ENCODE results near the gene WDR87. TPM values are rescaled to one million over a fixed set of nuclear protein-coding genes. Genes with fewer than 3 reads are reported as not detected.

Gene WDR87
- not detected in 2 replicates for total RNA-seq (2013; cell fraction: nucleolus; rRNA removed)
- total RNA-seq (2014; rRNA removed) (under 0.01 TPM in 1 of 2 replicates, not detected in the other), total RNA-seq (2014; rRNA removed; fragmentation: Illumina TruSeq; extraction: Trizol) (not detected in 2 replicates), total RNA-seq (2021) (not detected in 2 replicates), polyA plus RNA-seq (2011; rRNA removed) (not detected in 2 replicates), polyA plus RNA-seq (2014; fragmentation: Illumina TruSeq; extraction: Trizol) (0.03 TPM in 1 of 2 replicates, not detected in the other), polyA plus RNA-seq (2014; fragmentation: Nextera tagmentation; extraction: Ambion mirVana) (not detected), polyA plus RNA-seq (2014; rRNA removed) (not detected in 2 replicates), polyA plus RNA-seq (2016; fragmentation: Nextera tagmentation; extraction: Ambion mirVana) (not detected), polyA minus RNA-seq (2011; rRNA and poly(A)+ RNA removed) (not detected in 2 replicates), Bru-seq, nascent RNA (percentile 23 among the genes with signal in this experiment), BruChase-seq, experiment 1, labeled RNA remaining after a 6-hour chase (percentile 15 among the genes with signal in this experiment), BruChase-seq, experiment 2, labeled RNA remaining after a 2-hour chase (percentile 0 among the genes with signal in this experiment)
- polyA plus RNA-seq (2011; ENCODE audit: low read depth), result not detected
- not detected in 2 replicates for polyA plus RNA-seq (2011; cell fraction: cytosol; rRNA removed)
- polyA plus RNA-seq (2011; cell fraction: nucleus; rRNA removed), result not detected in 2 replicates
- not detected in 2 replicates for polyA plus RNA-seq (2012)
- polyA minus RNA-seq (2011; cell fraction: cytosol; rRNA and poly(A)+ RNA removed), result not detected in 2 replicates
- not detected in 2 replicates for polyA minus RNA-seq (2011; cell fraction: nucleus; rRNA and poly(A)+ RNA removed)
- long read RNA-seq, experiment 1, result 0 reads
- long read RNA-seq, experiment 2, result 0 reads

DNA sequence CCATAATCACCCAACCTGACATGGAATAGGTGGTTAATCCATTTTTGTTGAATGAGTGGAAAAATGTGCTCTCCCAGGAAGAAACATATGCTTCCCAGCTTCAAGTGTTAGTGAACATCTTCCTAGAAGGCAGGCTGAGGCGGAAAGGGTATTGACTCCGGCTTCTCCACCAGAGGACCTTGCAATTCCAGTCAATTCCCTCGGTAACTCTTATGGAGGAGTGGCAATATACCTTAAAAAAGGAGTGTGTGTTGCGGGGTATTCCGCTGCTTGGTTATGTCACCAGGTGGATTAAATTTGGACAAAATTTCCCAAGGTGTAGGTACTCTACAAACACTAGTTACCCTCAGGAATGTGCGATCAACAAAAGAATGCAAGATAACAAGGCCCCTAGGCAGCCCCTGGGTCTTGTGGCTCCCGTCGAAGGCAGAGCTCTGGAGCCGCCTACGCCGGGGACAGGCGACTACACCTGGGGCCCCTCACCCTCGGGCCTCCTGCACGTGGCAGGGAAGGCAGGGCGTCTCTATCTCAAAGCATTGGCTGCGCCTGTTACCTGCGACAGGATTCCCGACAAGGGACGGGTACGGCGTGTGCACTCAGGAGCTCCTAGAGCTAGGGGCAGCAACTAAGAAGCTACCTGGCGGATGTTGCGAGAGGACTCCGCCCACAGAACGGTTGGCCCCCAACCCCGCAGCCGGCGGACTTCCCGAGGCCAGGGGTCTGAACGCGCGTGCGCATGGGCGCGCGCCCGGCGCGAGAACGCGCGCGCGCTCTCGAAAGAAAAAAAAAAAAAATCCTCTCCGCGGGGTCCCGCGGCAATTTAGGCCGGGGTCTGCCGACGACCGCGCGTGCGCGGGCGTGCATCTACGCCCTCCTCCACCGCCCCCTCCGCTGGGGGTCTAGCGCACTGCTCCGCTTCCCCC, at the start of gene WDR87:
Gene WDR87 (minus strand): TSS at position 649 of the 923 bp plus-strand sequence. CDS start 8,355 bp downstream, outside the sequence.
- H3K4me1 ChIP-seq (ENCODE audit: control insufficient read depth, insufficient read depth, low read length), result peaks cover 20% of the 10 kb centered on the region
- BruUV-seq (replicated peaks), result TSS peak; percentile 70
- DNase-seq (ENCODE audit: low read depth, low spot score) (no peak), FAIRE-seq (no peak), ATAC-seq (peak; percentile 21)
- H3K9me3 ChIP-seq (replicated peaks; ENCODE audit: control insufficient read depth, insufficient read depth, low read length), result no peaks in the 10 kb centered on the region
- CTCF ChIA-PET, result interaction anchor here (0.6 to 11.9 kb wide), 24 partner anchors 11 to 1024 kb away, joined by 3 to 183 read pairs (median 4); partner anchors contain the start of genes CATSPERG, FAM98C, MRPS12 and SARS2
- SMC1A ChIA-PET (ENCODE audit: uncharacterized antibody, unreplicated experiment), result interaction anchor here (0.9 to 8.8 kb wide), 28 partner anchors 12 to 942 kb away, joined by 3 to 119 read pairs (median 6); partner anchors contain the start of gene CATSPERG
- intact Hi-C loops (cut with micrococcal nuclease; ENCODE audit: unreplicated experiment) (loop anchor here (2.0 to 5.0 kb wide), 2 partner anchors 101 to 191 kb away; no protein-coding TSS in a partner anchor), in situ Hi-C loops (cut with MboI) (no loop called here)
- peak within 1 kb of the TSS; percentile 64 for H3K27ac ChIP-seq (ENCODE audit: control insufficient read depth, insufficient read depth)
- peak within 1 kb of the TSS; percentile 88 for H3K9ac ChIP-seq (ENCODE audit: control insufficient read depth, insufficient read depth, low read length)
- peak within 1 kb of the TSS; percentile 95 for H2AFZ ChIP-seq (ENCODE audit: control insufficient read depth, low read depth, low read length)
- TF ChIP-seq MEF2B (IDR thresholded peaks at IDR 0.05; ENCODE audit: partially characterized antibody, poor library complexity, severe bottlenecking) (no peak), CREB1 (IDR thresholded peaks at IDR 0.05; ENCODE audit: low read depth) (0 out of 2 replicates have a peak, but pooled peaks have one; percentile 26), MAX (IDR thresholded peaks at IDR 0.05; ENCODE audit: low read depth, low read length) (0 out of 2 replicates have a peak, but pooled peaks have one; percentile 21), SRF (IDR thresholded peaks at IDR 0.05; ENCODE audit: low read depth in 2 of 2, low read length in 2 of 2) (no peak), EP300 (IDR thresholded peaks at IDR 0.05; ENCODE audit: borderline replicate concordance in 1 of 2, control insufficient read depth in 1 of 2, low read depth in 2 of 2, low read length in 2 of 2) (0 out of 4 replicates have a peak, but pooled peaks of 1 of the 2 experiments have one; percentile 5), ELK1 (IDR thresholded peaks at IDR 0.05; ENCODE audit: low read depth, low read length) (0 out of 2 replicates have a peak, but pooled peaks have one; percentile 5), BHLHE40 (IDR thresholded peaks at IDR 0.05; ENCODE audit: borderline replicate concordance in 1 of 2, low read depth in 2 of 2, low read length in 1 of 2) (peak; percentile 18 to 65; a peak in 2 of 4 replicates), GATAD2B (conservative IDR thresholded peaks at IDR 0.05; ENCODE audit: low read depth) (peak; percentile 12; the same call in 1 of the 2 replicates), ZNF384 (IDR thresholded peaks at IDR 0.05; ENCODE audit: borderline replicate concordance, low read depth, low read length) (peak; percentile 84)
- H3K36me3 ChIP-seq (ENCODE audit: control insufficient read depth in 2 of 2, insufficient read depth in 2 of 2, low read length in 1 of 2), result peaks cover 0 to 4% of the 10 kb centered on the region in 2 experiments; a peak in 1 of 4 replicates
- H3K79me2 ChIP-seq (ENCODE audit: control insufficient read depth, insufficient read depth, low read length), result peaks cover 44% of the 10 kb centered on the region
- 10% methylated on average over 50 of the region's 63 CpGs for WGBS (ENCODE audit: insufficient coverage, insufficient replicate concordance, low lambda C conversion rate, missing lambda C conversion rate)
- H4K20me1 ChIP-seq (ENCODE audit: control insufficient read depth, insufficient read depth), result no peaks in the 10 kb centered on the region
- H3K4me2 ChIP-seq (ENCODE audit: control insufficient read depth, insufficient read depth), result peak within 1 kb of the TSS; percentile 97
- RAD21 ChIA-PET (ENCODE audit: unreplicated experiment), result interaction anchor here (1.0 to 9.9 kb wide), 27 partner anchors 9 to 497 kb away, joined by 3 to 98 read pairs (median 7); partner anchors contain the start of genes CATSPERG, FAM98C and PSMD8
- no peaks in the 10 kb centered on the region for H3K27me3 ChIP-seq (replicated peaks in 1 of 2; ENCODE audit: control insufficient read depth in 2 of 2, insufficient read depth in 2 of 2, low read length in 1 of 2)
- POLR2A ChIA-PET, result interaction anchor here (0.7 to 4.7 kb wide), 12 partner anchors 9 to 321 kb away, joined by 3 to 34 read pairs (median 7); no protein-coding TSS in a partner anchor
- H3K4me3 ChIP-seq, result peak within 1 kb of the TSS; percentile 98
